GM19035 (cell line): ENCODE measurements around the gene PDE5A.
"Not testable (repeated sequence)": the region's sequence is repeated elsewhere in the genome, so short reads cannot be mapped to it uniquely, and the experiment has no call there.

ENCODE experiments used
- ATAC-seq: cut with Tn5 transposase; IDR thresholded peaks from one replicate; pipeline ENCODE4 v1.9.1; 2021; ENCODE audit not compliant: unreplicated experiment

PDE5A gene

GRCh38 chr4:119646347-119647071 is 17.9 kb upstream of the PDE5A start:
- no peak for ATAC-seq

- ATAC-seq = no peak
Observed at GRCh38 chr4:119643306-119644042, 14.9 kb upstream of the PDE5A start.

GRCh38 chr4:119641765-119642164 is 13.2 kb upstream of the PDE5A start:
- no peak for ATAC-seq

- no peak for ATAC-seq
Observed at GRCh38 chr4:119638359-119638758, 9.8 kb upstream of the PDE5A start.

GRCh38 chr4:119636851-119637250 is 8.2 kb upstream of the PDE5A start:
- ATAC-seq = not testable (repeated sequence)

GRCh38 chr4:119632216-119632615 is 3.6 kb upstream of the PDE5A start:
- ATAC-seq = no peak

GRCh38 chr4:119629142-119629471 is 503 bp upstream of the PDE5A start:
- ATAC-seq = peak; percentile 24

GRCh38 chr4:119627267-119628255 is 1.0 kb downstream of the PDE5A start:
- peak; percentile 61 for ATAC-seq

- no peak for ATAC-seq
Observed at GRCh38 chr4:119626943-119627266, 1.7 kb downstream of the PDE5A start.

- ATAC-seq = no peak
Observed at GRCh38 chr4:119626420-119626819, 2.2 kb downstream of the PDE5A start.

- no peak for ATAC-seq
Observed at GRCh38 chr4:119625761-119626160, 2.8 kb downstream of the PDE5A start.

GRCh38 chr4:119624356-119624755 is 4.2 kb downstream of the PDE5A start:
- ATAC-seq = no peak

GRCh38 chr4:119623025-119623424 is 5.6 kb downstream of the PDE5A start:
- no peak for ATAC-seq

GRCh38 chr4:119615068-119615719 is 13.4 kb downstream of the PDE5A start:
- no peak for ATAC-seq

GRCh38 chr4:119604266-119604665 is 24.3 kb downstream of the PDE5A start:
- ATAC-seq = no peak

GRCh38 chr4:119602366-119602765 is 26.2 kb downstream of the PDE5A start:
- ATAC-seq = no peak

- no peak for ATAC-seq
Observed at GRCh38 chr4:119598521-119598920, 30.1 kb downstream of the PDE5A start.

GRCh38 chr4:119597377-119597776 is 31.2 kb downstream of the PDE5A start:
- no peak for ATAC-seq

GRCh38 chr4:119593698-119594097 is 34.9 kb downstream of the PDE5A start:
- ATAC-seq = no peak

- no peak for ATAC-seq
Observed at GRCh38 chr4:119592830-119593229, 35.8 kb downstream of the PDE5A start.

- no peak for ATAC-seq
Observed at GRCh38 chr4:119589165-119589564, 39.4 kb downstream of the PDE5A start.
